ENCODE data around the gene USP20.

The USP20 gene

GRCh38 chr9:129887334-129888292, 52.4 kb downstream of the USP20 start:
- Histone ChIP-seq H3K4me2 (peak overlapping the region; percentile 100), H3K4me3 (IDR thresholded peaks at IDR 0.05; ENCODE audit: insufficient read depth, low read depth, low read length) (no peak overlapping the region), H3K27ac (peak overlapping the region; percentile 92), H2AFZ (ENCODE audit: low read depth) (peak overlapping the region; percentile 41; the same call in 1 of the 2 replicates), H3K27me3 (ENCODE audit: insufficient read depth, low read depth) (no peaks in the 10 kb centered on the region), H3K9ac (peak overlapping the region; percentile 82), H3K4me1 (ENCODE audit: low read depth, poor library complexity, severe bottlenecking) (peaks cover 55% of the 10 kb centered on the region), H3K36me3 (ENCODE audit: insufficient read depth) (no peaks in the 10 kb centered on the region), H4K20me1 (ENCODE audit: insufficient read depth) (no peaks in the 10 kb centered on the region), H3K79me2 (ENCODE audit: insufficient read depth, low read depth) (peaks cover 6% of the 10 kb centered on the region; the same call in 1 of the 2 replicates)
- peak; percentile 30; the same call in 1 of the 2 replicates for TF ChIP-seq CTCF (conservative IDR thresholded peaks at IDR 0.05; ENCODE audit: low read depth, low read length)

GRCh38 chr9:129888293-129889121, 53.2 kb downstream of the USP20 start:
- H3K4me2 ChIP-seq: peak overlapping the region; percentile 100
- peak overlapping the region; percentile 82 for H3K9ac ChIP-seq
- H2AFZ ChIP-seq (ENCODE audit: low read depth): peak overlapping the region; percentile 41; the same call in 1 of the 2 replicates
- H3K79me2 ChIP-seq (ENCODE audit: insufficient read depth, low read depth): peaks cover 6% of the 10 kb centered on the region; the same call in 1 of the 2 replicates
- no peak overlapping the region for H3K4me3 ChIP-seq (IDR thresholded peaks at IDR 0.05; ENCODE audit: insufficient read depth, low read depth, low read length)
- H3K36me3 ChIP-seq (ENCODE audit: insufficient read depth): no peaks in the 10 kb centered on the region
- H3K4me1 ChIP-seq (ENCODE audit: low read depth, poor library complexity, severe bottlenecking): peaks cover 64% of the 10 kb centered on the region
- TF ChIP-seq CTCF (conservative IDR thresholded peaks at IDR 0.05; ENCODE audit: low read depth, low read length): no peak
- H4K20me1 ChIP-seq (ENCODE audit: insufficient read depth): no peaks in the 10 kb centered on the region
- H3K27ac ChIP-seq: peak overlapping the region; percentile 92
- H3K27me3 ChIP-seq (ENCODE audit: insufficient read depth, low read depth): no peaks in the 10 kb centered on the region

GRCh38 chr9:129889122-129889940, 54.1 kb downstream of the USP20 start:
- Histone ChIP-seq H3K36me3 (ENCODE audit: insufficient read depth) (no peaks in the 10 kb centered on the region), H4K20me1 (ENCODE audit: insufficient read depth) (no peaks in the 10 kb centered on the region), H3K9ac (peak overlapping the region; percentile 82), H2AFZ (ENCODE audit: low read depth) (peak overlapping the region; percentile 41; the same call in 1 of the 2 replicates), H3K4me2 (peak overlapping the region; percentile 100), H3K79me2 (ENCODE audit: insufficient read depth, low read depth) (peaks cover 6% of the 10 kb centered on the region; the same call in 1 of the 2 replicates), H3K27me3 (ENCODE audit: insufficient read depth, low read depth) (no peaks in the 10 kb centered on the region), H3K4me1 (ENCODE audit: low read depth, poor library complexity, severe bottlenecking) (peaks cover 66% of the 10 kb centered on the region), H3K4me3 (IDR thresholded peaks at IDR 0.05; ENCODE audit: insufficient read depth, low read depth, low read length) (no peak overlapping the region), H3K27ac (peak overlapping the region; percentile 92)
- TF ChIP-seq CTCF (conservative IDR thresholded peaks at IDR 0.05; ENCODE audit: low read depth, low read length): no peak
